A673 (cell line): ENCODE measurements around the gene PLK3. TPM values are rescaled to one million over a fixed set of nuclear protein-coding genes. Genes with fewer than 3 reads are reported as not detected.

Source experiments
- BruUV-seq: library from RNA; stranded (reverse); fragments of 400-500 nt; replicated peaks from 2 replicates; lab custom pipeline; 2021; lab: Mats Ljungman, UMichigan
- CTCF ChIA-PET: fragments of 300-600 bp; sonication (Branson Sonifier 250); formaldehyde crosslinking; loops from one replicate; lab custom pipeline; 2022; ENCODE audit warnings: antibody characterized with exemption; lab: Charles Lee
- POLR2A ChIA-PET: fragments of 300-600 bp; sonication (Branson Sonifier 250); formaldehyde crosslinking; loops from one replicate; lab custom pipeline; 2022; ENCODE audit warnings: antibody characterized with exemption; ENCODE audit not compliant: low non-redundant PET; lab: Charles Lee
- DNase-seq: peaks from one replicate; pipeline ENCODE4 v3.0.0-alpha.2; 2015; ENCODE audit warnings: low spot score
- H3K27ac ChIP-seq: fragments of 200-600 bp; sonication (generic); 2 replicates; pipeline ENCODE4 v1.5.1; 2016; ENCODE audit warnings: mixed run types, low read depth, mild to moderate bottlenecking, mixed read lengths, antibody characterized with exemption, low read length; ENCODE audit not compliant: poor library complexity, severe bottlenecking
- H3K27me3 ChIP-seq: fragments of 200-600 bp; sonication (generic); replicated peaks from 2 replicates; pipeline ENCODE4 v1.6.1; 2017; ENCODE audit warnings: mixed run types, low read depth, mild to moderate bottlenecking, mixed read lengths, antibody characterized with exemption, low read length; ENCODE audit not compliant: insufficient read depth, poor library complexity
- H3K36me3 ChIP-seq: fragments of 200-600 bp; sonication (generic); 2 replicates; pipeline ENCODE4 v1.6.1; 2016; ENCODE audit warnings: mixed run types, mild to moderate bottlenecking, mixed read lengths, antibody characterized with exemption, low read length; ENCODE audit not compliant: insufficient read depth, poor library complexity, severe bottlenecking
- H3K4me1 ChIP-seq: fragments of 200-600 bp; sonication (generic); 2 replicates; pipeline ENCODE4 v1.6.1; 2017; ENCODE audit warnings: mixed run types, mild to moderate bottlenecking, mixed read lengths, antibody characterized with exemption, low read length; ENCODE audit not compliant: insufficient read depth, poor library complexity, severe bottlenecking
- H3K4me3 ChIP-seq: fragments of 200-600 bp; sonication (generic); 2 replicates; pipeline ENCODE4 v1.5.1; 2016; ENCODE audit warnings: low read depth, mixed run types, mild to moderate bottlenecking, mixed read lengths, low read length; ENCODE audit not compliant: poor library complexity, severe bottlenecking
- H3K9me3 ChIP-seq: fragments of 200-600 bp; sonication (generic); 2 replicates; pipeline ENCODE4 v1.6.1; 2016; ENCODE audit warnings: mixed run types, low read depth, mild to moderate bottlenecking, mixed read lengths, antibody characterized with exemption, low read length; ENCODE audit not compliant: poor library complexity, severe bottlenecking
- CTCF ChIP-seq: fragments of 300-800, 200-600 bp; sonication (generic); conservative IDR thresholded peaks from 2 replicates; pipeline ENCODE4 v1.5.1; 2017; ENCODE audit warnings: low read depth, mild to moderate bottlenecking, antibody characterized with exemption, low read length, moderate library complexity, mixed read lengths
- EZH2 ChIP-seq: fragments of 200-600 bp; sonication (generic); IDR thresholded peaks from 2 replicates; pipeline ENCODE4 v1.6.1; 2017; ENCODE audit warnings: borderline replicate concordance, low read depth, mild to moderate bottlenecking, mixed read lengths, antibody characterized with exemption, low read length; ENCODE audit not compliant: poor library complexity, severe bottlenecking
- intact Hi-C: fragments of 100-400 bp; cut with micrococcal nuclease; formaldehyde crosslinking; loops from one replicate; pipeline ENCODE4 v1.10.0; 2022; ENCODE audit not compliant: unreplicated experiment
- total RNA-seq: library from RNA; stranded (reverse); gene quantifications from 2 replicates; pipeline ENCODE4 v1.2.3, GENCODE V29; 2021

Gene PLK3
- total RNA-seq, 1 experiment from 2014 or later: 15.6 TPM

GRCh38 chr1:44775930-44776729, 24.0 kb upstream of the PLK3 start:
- CTCF ChIA-PET: no interaction called here
- H3K27me3 ChIP-seq: no peaks in the 10 kb centered on the region
- no peak for TF ChIP-seq CTCF
- no peak for TF ChIP-seq EZH2
- intact Hi-C loops: loop anchor here (2.0 to 5.0 kb wide), 2 partner anchors 34 to 61 kb away; no protein-coding TSS in a partner anchor
- no peak for DNase-seq
- TSS peak; percentile 47 for BruUV-seq
- peaks cover 54% of the 10 kb centered on the region for H3K36me3 ChIP-seq
- peaks cover 7% of the 10 kb centered on the region for H3K4me1 ChIP-seq
- peak overlapping the region; percentile 90 for H3K4me3 ChIP-seq
- H3K27ac ChIP-seq: peak overlapping the region; percentile 94
- H3K9me3 ChIP-seq: no peaks in the 10 kb centered on the region
- POLR2A ChIA-PET: interaction anchor here (1.0 kb wide), 1 partner anchor 46 kb away, joined by 3 read pairs; no protein-coding TSS in a partner anchor

GRCh38 chr1:44776730-44777068, 23.5 kb upstream of the PLK3 start:
- BruUV-seq: no TSS peak
- Histone ChIP-seq H3K4me1 (peaks cover 7% of the 10 kb centered on the region), H3K4me3 (peak overlapping the region; percentile 90), H3K27me3 (no peaks in the 10 kb centered on the region), H3K27ac (peak overlapping the region; percentile 94), H3K9me3 (no peaks in the 10 kb centered on the region), H3K36me3 (peaks cover 60% of the 10 kb centered on the region)
- ChIA-PET CTCF (no interaction called here), POLR2A (no interaction called here)
- no peak for DNase-seq
- intact Hi-C loops: loop anchor here (2.0 to 5.0 kb wide), 2 partner anchors 34 to 62 kb away; no protein-coding TSS in a partner anchor
- TF ChIP-seq CTCF (no peak), EZH2 (no peak)

DNA sequence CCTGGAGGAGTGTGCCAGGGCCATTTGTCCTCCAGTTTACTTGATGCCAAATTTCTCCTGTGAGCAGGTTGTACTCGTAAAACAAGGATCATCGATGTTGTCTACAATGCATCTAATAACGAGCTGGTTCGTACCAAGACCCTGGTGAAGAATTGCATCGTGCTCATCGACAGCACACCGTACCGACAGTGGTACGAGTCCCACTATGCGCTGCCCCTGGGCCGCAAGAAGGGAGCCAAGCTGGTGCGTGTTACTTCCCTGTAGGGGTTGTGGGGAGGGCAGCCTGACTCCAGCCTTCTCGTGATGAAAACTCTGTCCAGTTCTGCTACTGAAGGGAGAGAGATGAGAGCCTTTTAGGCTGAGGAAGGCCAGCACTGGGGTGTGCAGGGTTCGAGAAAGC, 22.6 kb upstream of the PLK3 start:
- peak overlapping the region; percentile 94 for H3K27ac ChIP-seq
- CTCF ChIA-PET: no interaction called here
- peaks cover 7% of the 10 kb centered on the region for H3K4me1 ChIP-seq
- peaks cover 65% of the 10 kb centered on the region for H3K36me3 ChIP-seq
- H3K4me3 ChIP-seq: peak overlapping the region; percentile 90
- POLR2A ChIA-PET: no interaction called here
- intact Hi-C loops: loop anchor here (2.0 to 5.0 kb wide), 2 partner anchors 35 to 63 kb away; no protein-coding TSS in a partner anchor
- H3K27me3 ChIP-seq: no peaks in the 10 kb centered on the region
- DNase-seq: no peak
- H3K9me3 ChIP-seq: no peaks in the 10 kb centered on the region
- TF ChIP-seq EZH2 (no peak), CTCF (no peak)
- no TSS peak for BruUV-seq
